T-helper 17 cell (primary cell): ENCODE data around the gene PRORP. TPM values are rescaled to one million over a fixed set of nuclear protein-coding genes. Genes with fewer than 3 reads are reported as not detected.
"Not testable (repeated sequence)": the region's sequence is repeated elsewhere in the genome, so short reads cannot be mapped to it uniquely, and the experiment has no call there.

Experiments
- ATAC-seq: fragments of 150-1000 bp; cut with Tn5 transposase; 2 replicates; pipeline ENCODE4 v1.10.0; 2021; ENCODE audit warnings: mild to moderate bottlenecking, moderate library complexity
- DNase-seq, 3 donors: peaks; one replicate each; pipeline versions ENCODE4 v3.0.0 to v3.0.0-alpha.2; 2020 to 2021
- H3K9me3 ChIP-seq: one replicate; pipeline ENCODE4 v1.7.0; 2013; ENCODE audit warnings: low read length, mild to moderate bottlenecking; ENCODE audit not compliant: control insufficient read depth, poor library complexity, severe bottlenecking
- H3K27ac Mint-ChIP-seq: one replicate; pipeline ENCODE4 v1.8.0; 2022; ENCODE audit warnings: mild to moderate bottlenecking, moderate library complexity, mixed read lengths
- H3K27me3 Mint-ChIP-seq: one replicate; pipeline ENCODE4 v1.8.0; 2022; ENCODE audit warnings: mixed read lengths
- H3K36me3 Mint-ChIP-seq: one replicate; pipeline ENCODE4 v1.8.0; 2022; ENCODE audit warnings: low read depth, mixed read lengths
- H3K4me1 Mint-ChIP-seq: one replicate; pipeline ENCODE4 v1.8.0; 2022; ENCODE audit warnings: mild to moderate bottlenecking, mixed read lengths
- H3K4me3 Mint-ChIP-seq: one replicate; pipeline ENCODE4 v1.8.0; 2022; ENCODE audit warnings: mild to moderate bottlenecking, moderate library complexity, mixed read lengths
- total RNA-seq, 4 donors: library from RNA in 2 of 4; stranded (reverse) in 2 of 4; gene quantifications; one replicate each; pipeline ENCODE4 v1.2.3 and lab custom pipeline; 2022 to 2026

PRORP gene
- 10 to 100 TPM; 42.5 to 43.6 TPM for total RNA-seq
- 18.3 to 20.7 reads per million in 2 donors for total RNA-seq (lab: John Stamatoyannopoulos, UW)

DNA sequence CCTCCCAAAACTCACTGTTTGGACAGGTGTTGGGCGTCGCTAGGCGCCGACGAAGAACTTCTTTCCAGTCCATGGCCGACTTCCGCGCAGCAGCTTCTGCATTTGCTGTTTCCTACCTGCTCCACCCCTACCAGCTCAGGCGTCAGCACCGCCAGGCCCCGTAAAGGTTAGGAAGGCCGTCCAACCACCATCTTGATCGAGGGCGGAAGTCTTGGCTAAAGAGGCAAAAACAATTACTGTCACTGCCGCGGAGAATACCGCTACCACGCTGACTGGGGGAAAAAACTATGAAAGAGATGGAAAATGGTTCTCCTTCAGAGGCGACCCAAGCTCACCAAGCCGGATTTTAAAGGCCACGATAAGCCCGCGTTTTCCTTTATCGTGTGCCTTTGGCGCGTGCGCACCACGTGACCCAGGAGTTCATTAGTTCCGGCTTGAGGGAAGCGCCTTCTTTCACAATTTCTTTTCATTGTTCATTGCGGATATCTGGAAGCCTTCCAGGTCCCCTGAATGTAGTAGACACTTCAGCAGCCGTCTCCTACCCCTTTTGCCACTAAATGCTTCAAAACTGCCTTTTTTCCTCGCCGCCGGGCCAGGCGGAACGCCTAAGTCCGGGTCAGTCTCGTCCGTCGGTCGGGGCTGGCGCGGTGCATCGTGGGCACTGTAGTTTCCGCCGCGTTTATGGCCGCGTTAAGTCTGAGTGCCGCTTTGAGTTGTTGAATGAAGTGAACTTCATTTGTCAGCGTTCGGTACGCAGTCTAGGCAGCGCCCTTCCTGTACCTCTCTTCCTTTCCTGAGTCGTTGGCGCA, at the start of gene PRORP, which contains the start of gene PPP2R3C:
Gene PRORP (plus strand): TSS at position 666 of the 809 bp plus-strand sequence. CDS start 694 bp downstream, outside the sequence.
Gene PPP2R3C (minus strand): TSS at position 104 of the 809 bp plus-strand sequence. CDS start 31 bp downstream, at position 73.
- H3K9me3 ChIP-seq, result no peaks in the 10 kb centered on the region
- Mint-ChIP-seq H3K4me1 (peaks cover 43% of the 10 kb centered on the region), H3K4me3 (peak within 1 kb of the TSS; percentile 98), H3K27ac (peak within 1 kb of the TSS; percentile 99), H3K27me3 (no peaks in the 10 kb centered on the region), H3K36me3 (peaks cover 12% of the 10 kb centered on the region)
- ATAC-seq, result peak; percentile 85
- DNase-seq, result peak; percentile 79 to 89 (median 81)

DNA sequence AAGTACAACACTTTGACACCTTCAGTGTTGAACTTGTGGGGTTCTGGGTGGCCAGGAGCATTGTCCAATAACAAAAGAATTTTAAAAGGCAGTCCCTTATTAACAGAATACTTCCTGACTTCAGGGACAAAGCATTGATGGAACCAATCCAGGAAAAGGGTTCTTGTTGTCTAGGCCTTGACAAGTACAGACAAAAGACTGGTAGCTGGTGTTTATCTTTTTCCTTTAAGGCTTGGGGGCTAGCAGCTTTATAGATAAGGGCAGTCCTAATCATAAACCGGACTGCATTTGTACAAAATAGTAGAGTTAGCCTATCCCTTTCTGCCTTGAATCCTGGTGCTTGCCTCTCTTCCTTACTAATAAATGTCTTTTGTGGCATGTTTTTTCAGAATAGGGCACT, 48.9 kb upstream of the PRORP start:
- DNase-seq (no peak), ATAC-seq (no peak)
- Mint-ChIP-seq H3K4me1 (no peaks in the 10 kb centered on the region), H3K27me3 (no peaks in the 10 kb centered on the region), H3K4me3 (no peak overlapping the region), H3K36me3 (peaks cover 3% of the 10 kb centered on the region), H3K27ac (peak overlapping the region; percentile 69)
- H3K9me3 ChIP-seq, result no peaks in the 10 kb centered on the region

DNA sequence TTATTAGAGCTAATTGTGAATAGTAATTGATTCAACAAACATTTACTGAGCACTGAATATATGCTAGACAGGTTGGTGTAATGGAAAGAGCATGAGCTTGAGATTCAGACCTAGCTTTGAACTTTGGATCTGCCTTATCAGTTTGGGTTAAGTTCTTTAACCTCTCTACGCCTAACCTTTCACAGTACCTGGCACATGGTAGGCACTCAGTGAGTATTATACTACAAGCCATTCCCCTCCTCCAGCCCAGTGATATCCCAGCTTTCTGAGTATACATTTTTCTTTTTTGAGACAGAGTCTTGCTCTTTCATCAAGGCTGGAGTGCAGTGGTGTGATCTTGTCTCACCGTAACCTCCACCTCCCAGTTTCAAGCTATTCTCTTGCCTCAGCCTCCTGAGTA, 44.3 kb upstream of the PRORP start:
- Mint-ChIP-seq H3K27me3 (no peaks in the 10 kb centered on the region), H3K36me3 (no peaks in the 10 kb centered on the region), H3K4me3 (no peak overlapping the region), H3K4me1 (no peaks in the 10 kb centered on the region), H3K27ac (peak overlapping the region; percentile 54)
- H3K9me3 ChIP-seq, result no peaks in the 10 kb centered on the region
- DNase-seq (no peak), ATAC-seq (no peak)

- ATAC-seq (no peak), DNase-seq (no peak)
- Mint-ChIP-seq H3K36me3 (no peaks in the 10 kb centered on the region), H3K4me3 (no peak overlapping the region), H3K27me3 (no peaks in the 10 kb centered on the region), H3K27ac (no peak overlapping the region), H3K4me1 (no peaks in the 10 kb centered on the region)
- no peaks in the 10 kb centered on the region for H3K9me3 ChIP-seq
Observed at GRCh38 chr14:35079742-35080141, 42.6 kb upstream of the PRORP start.

DNA sequence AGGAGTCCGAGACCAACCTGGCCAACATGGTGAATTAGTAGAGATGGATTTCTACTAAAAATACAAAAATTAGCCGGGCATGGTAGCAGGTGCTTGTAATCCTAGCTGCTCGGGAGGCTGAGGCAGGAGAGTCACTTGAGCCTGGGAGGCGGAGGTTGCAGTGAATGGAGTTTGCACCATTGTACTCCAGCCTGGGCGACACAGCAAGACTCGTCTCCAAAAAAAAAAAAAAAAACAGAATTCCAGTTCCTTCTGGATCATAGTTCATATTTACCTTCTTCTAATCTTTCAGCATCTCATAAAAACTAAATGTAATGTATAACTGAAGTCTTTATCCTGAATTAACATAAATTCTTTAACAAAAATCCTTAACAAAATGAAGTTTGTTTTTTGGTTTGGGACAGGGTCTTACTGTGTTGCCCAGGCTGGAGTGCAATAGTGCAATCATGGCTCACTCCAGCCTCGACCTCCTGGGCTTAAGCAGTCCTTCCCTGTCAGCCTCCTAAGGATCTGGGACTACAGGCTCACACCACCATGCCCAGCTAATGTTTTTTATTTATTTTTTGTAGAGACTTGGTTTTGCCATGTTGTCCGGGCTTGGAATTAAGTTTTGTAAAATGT, 38.7 kb upstream of the PRORP start:
- Mint-ChIP-seq H3K27me3 (no peaks in the 10 kb centered on the region), H3K36me3 (peaks cover 12% of the 10 kb centered on the region), H3K4me3 (no peak overlapping the region), H3K27ac (peak overlapping the region; percentile 19), H3K4me1 (peaks cover 3% of the 10 kb centered on the region)
- ATAC-seq (no peak), DNase-seq (no peak)
- H3K9me3 ChIP-seq, result no peaks in the 10 kb centered on the region

DNA sequence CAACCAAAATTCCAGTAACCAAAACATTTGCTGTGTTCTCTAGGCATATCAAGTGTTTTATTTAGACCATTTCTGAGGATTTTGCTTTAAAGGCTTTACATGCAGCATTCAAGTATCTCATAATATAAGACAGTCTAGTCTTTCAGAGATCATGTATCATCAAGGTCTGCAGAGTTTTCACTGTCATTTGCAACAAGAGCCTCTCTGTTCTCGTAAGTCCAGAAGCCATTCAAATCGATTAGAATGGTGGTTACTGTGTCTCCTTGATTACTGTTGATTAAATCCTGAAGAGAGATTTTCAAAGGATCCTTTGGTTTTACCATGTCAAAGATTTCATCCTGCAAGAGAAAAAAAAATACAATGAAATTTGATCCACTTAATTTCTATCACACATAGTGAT, 36.9 kb upstream of the PRORP start:
- peak overlapping the region; percentile 1 for H3K27ac Mint-ChIP-seq
- no peak overlapping the region for H3K4me3 Mint-ChIP-seq
- peaks cover 12% of the 10 kb centered on the region for H3K36me3 Mint-ChIP-seq
- no peaks in the 10 kb centered on the region for H3K9me3 ChIP-seq
- ATAC-seq (no peak), DNase-seq (no peak)
- H3K27me3 Mint-ChIP-seq, result no peaks in the 10 kb centered on the region
- H3K4me1 Mint-ChIP-seq, result peaks cover 3% of the 10 kb centered on the region

- Mint-ChIP-seq H3K27ac (peak overlapping the region; percentile 83), H3K4me1 (peaks cover 3% of the 10 kb centered on the region), H3K36me3 (peaks cover 12% of the 10 kb centered on the region), H3K27me3 (no peaks in the 10 kb centered on the region), H3K4me3 (no peak overlapping the region)
- ATAC-seq, result no peak
- no peaks in the 10 kb centered on the region for H3K9me3 ChIP-seq
- DNase-seq, result no peak
Observed at GRCh38 chr14:35088514-35088913, 33.8 kb upstream of the PRORP start.

DNA sequence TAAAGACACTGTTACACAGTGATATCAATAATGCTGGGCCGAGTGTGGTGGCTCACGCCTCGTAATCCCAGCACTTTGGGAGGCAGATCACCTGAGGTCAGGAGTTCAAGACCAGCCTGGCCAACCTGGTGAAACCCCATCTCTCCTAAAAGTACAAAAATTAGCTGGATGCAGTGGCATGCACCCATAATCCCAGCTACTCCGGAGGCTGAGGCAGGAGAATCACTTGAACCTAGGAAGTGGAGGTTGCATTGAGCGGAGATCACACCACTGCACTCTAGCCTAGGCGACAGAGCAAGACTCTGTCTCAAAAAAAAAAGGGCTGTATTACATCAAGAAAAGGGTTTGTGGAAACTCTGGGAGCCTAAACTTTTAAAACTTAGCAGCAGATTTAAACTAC, 27.7 kb upstream of the PRORP start:
- H3K27me3 Mint-ChIP-seq, H3K9me3 ChIP-seq, H3K36me3 Mint-ChIP-seq, H3K4me3 Mint-ChIP-seq, H3K27ac Mint-ChIP-seq, DNase-seq, H3K4me1 Mint-ChIP-seq, ATAC-seq: not testable (repeated sequence)

- Mint-ChIP-seq H3K27me3 (no peaks in the 10 kb centered on the region), H3K4me3 (no peak overlapping the region), H3K36me3 (peaks cover 7% of the 10 kb centered on the region), H3K27ac (no peak overlapping the region), H3K4me1 (peaks cover 7% of the 10 kb centered on the region)
- H3K9me3 ChIP-seq, result no peaks in the 10 kb centered on the region
- no peak for ATAC-seq
- DNase-seq, result no peak
Observed at GRCh38 chr14:35107866-35108265, 14.5 kb upstream of the PRORP start.

DNA sequence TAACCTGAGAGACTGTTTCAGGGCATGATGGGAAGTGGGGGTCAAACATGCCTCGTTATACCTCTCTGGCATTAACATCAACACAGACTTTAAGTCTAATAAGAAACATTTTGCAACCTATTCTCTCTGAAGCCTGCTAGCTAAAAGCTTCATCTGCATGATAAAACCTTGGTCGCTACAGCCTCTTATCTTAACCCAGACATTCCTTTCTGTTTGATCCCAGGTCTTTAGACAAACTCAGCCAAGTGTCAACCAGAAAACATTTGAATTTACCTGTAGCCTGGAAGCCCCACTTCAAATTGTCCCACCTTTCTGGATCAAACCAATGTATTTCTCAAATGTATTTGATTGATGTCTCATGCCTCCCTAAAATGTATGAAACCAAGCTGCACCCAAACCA, 9.7 kb upstream of the PRORP start:
- no peak for ATAC-seq
- no peaks in the 10 kb centered on the region for H3K9me3 ChIP-seq
- H3K4me3 Mint-ChIP-seq, result no peak overlapping the region
- H3K36me3 Mint-ChIP-seq, result peaks cover 4% of the 10 kb centered on the region
- DNase-seq, result no peak
- peaks cover 14% of the 10 kb centered on the region for H3K4me1 Mint-ChIP-seq
- H3K27me3 Mint-ChIP-seq, result no peaks in the 10 kb centered on the region
- H3K27ac Mint-ChIP-seq, result peak overlapping the region; percentile 24

DNA sequence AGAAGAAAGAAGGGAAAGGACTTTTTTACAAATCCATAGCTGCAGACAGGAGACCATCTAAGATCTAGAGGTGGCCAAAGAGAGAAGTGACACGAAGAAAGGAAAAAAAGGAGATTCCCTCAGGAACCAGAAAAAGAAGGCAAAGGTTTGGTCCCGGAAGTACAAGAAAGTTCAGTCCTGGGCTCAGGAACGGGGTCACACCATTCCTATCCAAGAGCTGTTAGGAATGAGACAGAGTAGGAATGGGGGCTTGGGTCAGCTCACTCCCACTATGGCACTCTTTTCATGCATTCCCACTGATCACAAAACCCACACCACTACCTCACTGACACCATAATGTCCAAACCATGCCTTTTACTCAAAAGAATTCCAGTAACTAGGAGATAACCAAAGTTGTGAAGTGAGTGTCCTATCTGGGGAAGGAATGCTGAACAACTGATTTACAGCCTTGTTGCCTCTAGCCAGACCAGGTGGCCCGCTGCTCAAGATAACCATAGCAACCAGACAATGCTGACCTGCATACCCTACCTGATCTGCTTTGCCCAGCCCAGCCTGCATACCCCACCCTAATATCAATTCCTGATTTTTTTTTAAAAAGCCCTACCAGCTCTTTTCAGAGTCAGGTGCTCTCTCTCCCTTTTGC, 8.9 kb upstream of the PRORP start:
- H3K4me1 Mint-ChIP-seq, result peaks cover 18% of the 10 kb centered on the region
- ATAC-seq (no peak), DNase-seq (no peak)
- peak overlapping the region; percentile 24 for H3K27ac Mint-ChIP-seq
- no peaks in the 10 kb centered on the region for H3K27me3 Mint-ChIP-seq
- H3K36me3 Mint-ChIP-seq, result peaks cover 4% of the 10 kb centered on the region
- H3K9me3 ChIP-seq, result no peaks in the 10 kb centered on the region
- H3K4me3 Mint-ChIP-seq, result no peak overlapping the region

GRCh38 chr14:35114036-35114435, 8.3 kb upstream of the PRORP start:
- Mint-ChIP-seq H3K27me3 (no peaks in the 10 kb centered on the region), H3K4me3 (no peak overlapping the region), H3K4me1 (peaks cover 18% of the 10 kb centered on the region), H3K27ac (peak overlapping the region; percentile 24), H3K36me3 (peaks cover 4% of the 10 kb centered on the region)
- DNase-seq (no peak), ATAC-seq (no peak)
- H3K9me3 ChIP-seq, result no peaks in the 10 kb centered on the region

- no peak overlapping the region for H3K4me3 Mint-ChIP-seq
- no peak for DNase-seq
- no peaks in the 10 kb centered on the region for H3K27me3 Mint-ChIP-seq
- no peaks in the 10 kb centered on the region for H3K9me3 ChIP-seq
- peak overlapping the region; percentile 83 for H3K27ac Mint-ChIP-seq
- peaks cover 26% of the 10 kb centered on the region for H3K4me1 Mint-ChIP-seq
- H3K36me3 Mint-ChIP-seq, result peaks cover 6% of the 10 kb centered on the region
- ATAC-seq, result no peak
Observed at GRCh38 chr14:35116242-35116641, 6.1 kb upstream of the PRORP start.
